K562 (cell line): ENCODE measurements around the gene MCC. TPM values are rescaled to one million over a fixed set of nuclear protein-coding genes. Genes with fewer than 3 reads are reported as not detected.

ENCODE experiments used
- ATAC-seq: fragments of 200-7000 bp; cut with Tn5 transposase; 3 replicates; pipeline ENCODE4 v1.9.1; 2020; ENCODE audit warnings: moderate library complexity
- BruUV-seq: library from RNA; stranded (reverse); fragments of 400-500 nt; replicated peaks from 2 replicates; lab custom pipeline; 2021; lab: Mats Ljungman, UMichigan
- CTCF ChIA-PET: fragments of 300-600 bp; formaldehyde crosslinking; extraction: SDS; loops from one replicate; lab custom pipeline; 2021; ENCODE audit warnings: low intra/inter-chr PET ratio; lab: Yijun Ruan, JAX
- POLR2A ChIA-PET: fragments of 300-600, 350-650 bp; sonication (Branson Sonifier 250); formaldehyde crosslinking; extraction: SDS; loops from one replicate; lab custom pipeline; 2021; ENCODE audit warnings: antibody characterized with exemption, inconsistent platforms; lab: Yijun Ruan, JAX
- DNase-seq, 4 experiments: peaks; one replicate each; pipeline versions ENCODE4 v3.0.0 to v3.0.0-alpha.2; 2011 to 2018; ENCODE audit warnings: low spot score in 3 of 4, mixed read lengths in 3 of 4; ENCODE audit errors: extremely low read depth in 1 of 4
- FAIRE-seq: peaks from 2 replicates; lab custom pipeline; 2011; peaks lifted over from hg19 to GRCh38; lab: Jason Lieb, UNC
- H2AFZ ChIP-seq: 2 replicates; pipeline ENCODE4 v1.6.0; 2011; ENCODE audit warnings: low read depth, low read length, control low read depth, inconsistent platforms
- H3K27ac ChIP-seq: fragments of 200-600 bp; 3 replicates; pipeline ENCODE4 v1.8.0; 2011; ENCODE audit warnings: low read depth, mild to moderate bottlenecking, control low read depth, inconsistent platforms, low read length, moderate library complexity, mixed read lengths; ENCODE audit errors: extremely low read depth
- H3K27me3 ChIP-seq, 2 experiments: fragments of 300-600 bp in 1 of 2; 2 replicates in 1 of 2; 3 replicates in 1 of 2; pipeline versions ENCODE4 v1.6.0 to v1.8.0; 2011; ENCODE audit warnings: inconsistent platforms in 2 of 2, low read length in 2 of 2, mild to moderate bottlenecking in 1 of 2, mixed read lengths in 1 of 2, moderate library complexity in 1 of 2; ENCODE audit not compliant: control insufficient read depth in 2 of 2, insufficient read depth in 2 of 2
- H3K36me3 ChIP-seq: fragments of 300-600 bp; 3 replicates; pipeline ENCODE4 v1.8.0; 2011; ENCODE audit warnings: mild to moderate bottlenecking, low read length, inconsistent platforms; ENCODE audit not compliant: control insufficient read depth, insufficient read depth
- H3K4me1 ChIP-seq, 2 experiments: fragments of 200-600 bp in 1 of 2; replicated peaks in 1 of 2; 2 replicates in 1 of 2; 3 replicates in 1 of 2; pipeline versions ENCODE4 v1.5.1 to v1.8.0; 2011; ENCODE audit warnings: inconsistent platforms in 2 of 2, low read length in 2 of 2, mild to moderate bottlenecking in 1 of 2, mixed read lengths in 1 of 2, moderate library complexity in 1 of 2; ENCODE audit not compliant: control insufficient read depth in 2 of 2, insufficient read depth in 2 of 2
- H3K4me2 ChIP-seq: 2 replicates; pipeline ENCODE4 v1.6.1; 2011; ENCODE audit warnings: low read length, control low read depth, inconsistent platforms, mixed read lengths; ENCODE audit not compliant: insufficient read depth
- H3K4me3 ChIP-seq: fragments of 200-600 bp; sonication (generic), shearing (Covaris generic); 2 replicates; pipeline ENCODE4 v1.5.1; 2016; ENCODE audit warnings: control low read depth, inconsistent platforms
- H3K79me2 ChIP-seq: fragments of 200-600 bp; 3 replicates; pipeline ENCODE4 v1.8.0; 2011; ENCODE audit warnings: low read length, inconsistent platforms; ENCODE audit not compliant: control insufficient read depth, insufficient read depth
- H3K9ac ChIP-seq, 2 experiments: 2 replicates each; pipeline versions ENCODE4 v1.6.0 to v1.6.1; 2011; ENCODE audit warnings: low read depth in 2 of 2, low read length in 2 of 2, control low read depth in 1 of 2, inconsistent platforms in 1 of 2, mild to moderate bottlenecking in 1 of 2, mixed read lengths in 1 of 2; ENCODE audit not compliant: insufficient read depth in 1 of 2
- H3K9me1 ChIP-seq: one replicate; pipeline ENCODE4 v1.6.0; 2011; ENCODE audit warnings: inconsistent platforms, mild to moderate bottlenecking, low read length, moderate library complexity; ENCODE audit not compliant: control insufficient read depth, insufficient read depth
- H3K9me3 ChIP-seq: replicated peaks from 2 replicates; pipeline ENCODE4 v1.5.1; 2011; ENCODE audit warnings: low read depth, low read length, inconsistent platforms; ENCODE audit not compliant: control insufficient read depth, insufficient read depth
- H4K20me1 ChIP-seq: replicated peaks from 2 replicates; pipeline ENCODE4 v1.6.1; 2011; ENCODE audit warnings: low read length, inconsistent platforms, mixed read lengths; ENCODE audit not compliant: control insufficient read depth, insufficient read depth
- CCNT2 ChIP-seq: IDR thresholded peaks from 2 replicates; pipeline ENCODE4 v1.6.1; 2011; ENCODE audit warnings: borderline replicate concordance, low read depth, mild to moderate bottlenecking, moderate library complexity, mixed read lengths, low read length; ENCODE audit not compliant: insufficient read length; ENCODE audit errors: extremely low read depth
- CXXC5 ChIP-seq: fragments of 250-450 bp; sonication (Bioruptor Pico); IDR thresholded peaks from 2 replicates; pipeline ENCODE4 v1.8.0; 2022; ENCODE audit warnings: inconsistent platforms, mild to moderate bottlenecking, moderate library complexity
- ESRRB ChIP-seq: fragments of 250-450 bp; sonication (Bioruptor Pico); IDR thresholded peaks from 2 replicates; pipeline ENCODE4 v1.5.0; 2020; ENCODE audit warnings: mild to moderate bottlenecking, moderate library complexity, borderline replicate concordance
- HDAC3 ChIP-seq: fragments of 450-650 bp; IDR thresholded peaks from 2 replicates; pipeline ENCODE4 v1.6.1; 2018; ENCODE audit warnings: borderline replicate concordance, mild to moderate bottlenecking, moderate library complexity; ENCODE audit not compliant: partially characterized antibody
- HDAC8 ChIP-seq: fragments of 450-650 bp; IDR thresholded peaks from 2 replicates; pipeline ENCODE4 v1.6.1; 2016; ENCODE audit warnings: mild to moderate bottlenecking, missing genetic modification characterization, moderate library complexity, missing compliant biosample characterization
- HSF4 ChIP-seq: fragments of 250-450 bp; sonication (Bioruptor Pico); IDR thresholded peaks from 2 replicates; pipeline ENCODE4 v2.1.2; 2022; ENCODE audit warnings: mild to moderate bottlenecking, moderate library complexity, borderline replicate concordance
- NBN ChIP-seq: fragments of 450-650 bp; IDR thresholded peaks from 2 replicates; pipeline ENCODE4 v1.6.1; 2016; ENCODE audit warnings: low read depth, mild to moderate bottlenecking
- PHF8 ChIP-seq: fragments of 200-600 bp; sonication (generic); IDR thresholded peaks from 2 replicates; pipeline ENCODE4 v1.6.1; 2012; ENCODE audit warnings: mixed run types, mild to moderate bottlenecking, inconsistent platforms, low read length, moderate library complexity, borderline replicate concordance
- PML ChIP-seq: IDR thresholded peaks from 2 replicates; pipeline ENCODE4 v1.6.1; 2012; ENCODE audit warnings: low read length, inconsistent platforms
- SREBF2 ChIP-seq: sonication (generic); formaldehyde crosslinking; IDR thresholded peaks from 2 replicates; pipeline ENCODE4 v1.4.0; 2020; ENCODE audit warnings: mild to moderate bottlenecking, missing genetic modification reagents
- ZNF23 ChIP-seq: fragments of 250-450 bp; sonication (Bioruptor Pico); IDR thresholded peaks from 2 replicates; pipeline ENCODE4 v1.4.0; 2020; ENCODE audit warnings: mild to moderate bottlenecking
- ZNF239 ChIP-seq: fragments of 250-450 bp; sonication (Bioruptor Pico); IDR thresholded peaks from 2 replicates; pipeline ENCODE4 v1.4.0; 2020; ENCODE audit warnings: mild to moderate bottlenecking
- ZNF75A ChIP-seq: fragments of 450-650 bp; formaldehyde crosslinking; IDR thresholded peaks from 2 replicates; pipeline ENCODE4 v1.4.0; 2020; ENCODE audit warnings: mild to moderate bottlenecking
- WGBS: fragments of 100-300 bp; shearing (Covaris generic); methylation state at CpG from one replicate; pipeline ENCODE4 v1.1.6; 2016; ENCODE audit warnings: low coverage, mixed read lengths; ENCODE audit not compliant: insufficient coverage; ENCODE audit errors: missing lambda C conversion rate; 5-methylcytosine and 5-hydroxymethylcytosine counted together
- in situ Hi-C: fragments of 300-500 bp; cut with MboI; formaldehyde crosslinking; loops from 4 replicates; pipeline ENCODE4 v1.15.0; 2018; ENCODE audit warnings: inconsistent platforms, mixed read lengths
- intact Hi-C: fragments of 100-400 bp; cut with micrococcal nuclease; formaldehyde crosslinking; loops from 2 replicates; pipeline ENCODE4 v1.14.2; 2022
- polyA plus RNA-seq, 8 experiments: library from polyadenylated mRNA; depleted of rRNA in 4 of 8; stranded (reverse) in 5 of 8; unstranded in 3 of 8; fragments of >200 nt; fragmentation: Nextera tagmentation in 2 of 8; fragmentation: Illumina TruSeq in 1 of 8; extraction: Ambion mirVana in 2 of 8; extraction: Trizol in 1 of 8; gene quantifications; 2 replicates each; pipeline versions ENCODE4 v1.2.1 to v1.2.3, GENCODE V29; 2011 to 2014; ENCODE audit warnings: inconsistent platforms in 1 of 8, missing spikeins in 1 of 8
- total RNA-seq, 7 experiments: library from RNA; depleted of rRNA in 6 of 7; stranded (reverse); fragments of >200 nt in 6 of 7; fragmentation: Illumina TruSeq in 2 of 7; extraction: Trizol in 2 of 7; gene quantifications; 2 replicates each; pipeline versions ENCODE4 v1.2.1 to v1.2.3, GENCODE V29; 2011 to 2021; ENCODE audit warnings: low replicate concordance in 1 of 7
- TF ChIP-seq, protein P1 (sequence below), 2 experiments: IDR thresholded peaks in 1 of 2; conservative IDR thresholded peaks in 1 of 2; 2 replicates each; pipeline ENCODE4 v1.6.1; 2016; ENCODE audit warnings: low read depth in 2 of 2, mild to moderate bottlenecking in 1 of 2, missing compliant biosample characterization in 1 of 2, missing genetic modification characterization in 1 of 2, moderate library complexity in 1 of 2
- TF ChIP-seq, protein P2 (sequence below): IDR thresholded peaks from 2 replicates; pipeline ENCODE4 v1.6.1; 2012; ENCODE audit warnings: low read depth, low read length, improper control_type of control experiment, borderline replicate concordance

MCC gene
- total and polyA plus RNA-seq, 9 of the 15 experiments (the other 6 are each of a cell fraction or from before 2014, with no cell fraction given) = 0.04 to 0.24 (median 0.06) TPM; not detected in 1

- Histone ChIP-seq H3K4me1 (no peaks in the 10 kb centered on the region), H3K9me3 (no peaks in the 10 kb centered on the region), H3K9me1 (no peaks in the 10 kb centered on the region), H3K27me3 (peaks cover 12 to 24% of the 10 kb centered on the region in 2 experiments; a peak in 4 of 5 replicates), H3K4me2 (no peak overlapping the region), H4K20me1 (no peaks in the 10 kb centered on the region), H2AFZ (no peak overlapping the region), H3K9ac (no peak overlapping the region), H3K27ac (no peak overlapping the region)
- no peak for FAIRE-seq
- ChIA-PET CTCF (no interaction called here), POLR2A (no interaction called here)
- 0% methylated on average over 3 of the region's 3 CpGs for WGBS
- no TSS peak for BruUV-seq
- intact Hi-C loops = no loop called here
- DNase-seq = no peak
- TF ChIP-seq HDAC8 (tag) = no peak
- no peak for TF ChIP-seq NBN
- no peak for TF ChIP-seq ZNF75A (CRISPR knock-in tag)
- TF ChIP-seq, protein P1, sequence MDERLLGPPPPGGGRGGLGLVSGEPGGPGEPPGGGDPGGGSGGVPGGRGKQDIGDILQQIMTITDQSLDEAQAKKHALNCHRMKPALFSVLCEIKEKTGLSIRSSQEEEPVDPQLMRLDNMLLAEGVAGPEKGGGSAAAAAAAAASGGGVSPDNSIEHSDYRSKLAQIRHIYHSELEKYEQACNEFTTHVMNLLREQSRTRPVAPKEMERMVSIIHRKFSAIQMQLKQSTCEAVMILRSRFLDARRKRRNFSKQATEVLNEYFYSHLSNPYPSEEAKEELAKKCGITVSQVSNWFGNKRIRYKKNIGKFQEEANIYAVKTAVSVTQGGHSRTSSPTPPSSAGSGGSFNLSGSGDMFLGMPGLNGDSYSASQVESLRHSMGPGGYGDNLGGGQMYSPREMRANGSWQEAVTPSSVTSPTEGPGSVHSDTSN (CRISPR knock-in tag; IDR thresholded peaks at IDR 0.05; ENCODE audit: low read depth) = no peak
- TF ChIP-seq, protein P1 (tag; conservative IDR thresholded peaks at IDR 0.05; ENCODE audit: low read depth) = no peak
- no peak for TF ChIP-seq SREBF2 (CRISPR knock-in tag)
- TF ChIP-seq PML = no peak
- no peak for TF ChIP-seq HDAC3
- TF ChIP-seq, protein P2, sequence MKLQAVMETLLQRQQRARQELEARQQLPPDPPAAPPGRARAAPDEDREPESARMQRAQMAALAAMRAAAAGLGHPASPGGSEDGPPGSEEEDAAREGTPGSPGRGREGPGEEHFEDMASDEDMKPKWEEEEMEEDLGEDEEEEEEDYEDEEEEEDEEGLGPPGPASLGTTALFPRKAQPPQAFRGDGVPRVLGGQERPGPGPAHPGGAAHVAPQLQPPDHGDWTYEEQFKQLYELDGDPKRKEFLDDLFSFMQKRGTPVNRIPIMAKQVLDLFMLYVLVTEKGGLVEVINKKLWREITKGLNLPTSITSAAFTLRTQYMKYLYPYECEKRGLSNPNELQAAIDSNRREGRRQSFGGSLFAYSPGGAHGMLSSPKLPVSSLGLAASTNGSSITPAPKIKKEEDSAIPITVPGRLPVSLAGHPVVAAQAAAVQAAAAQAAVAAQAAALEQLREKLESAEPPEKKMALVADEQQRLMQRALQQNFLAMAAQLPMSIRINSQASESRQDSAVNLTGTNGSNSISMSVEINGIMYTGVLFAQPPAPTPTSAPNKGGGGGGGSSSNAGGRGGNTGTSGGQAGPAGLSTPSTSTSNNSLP = no peak
- TF ChIP-seq ZNF23 (CRISPR knock-in tag) = no peak
- no peak for TF ChIP-seq ZNF239 (CRISPR knock-in tag)
- no peak for TF ChIP-seq CCNT2
- TF ChIP-seq HSF4 (CRISPR knock-in tag) = no peak
- TF ChIP-seq ESRRB (CRISPR knock-in tag) = no peak
- no peak for TF ChIP-seq PHF8
- TF ChIP-seq CXXC5 (CRISPR knock-in tag) = no peak
- TF ChIP-seq, all 486 proteins: peak for 0
- H3K79me2 ChIP-seq = no peaks in the 10 kb centered on the region
- H3K36me3 ChIP-seq = no peaks in the 10 kb centered on the region
- H3K4me3 ChIP-seq = no peak overlapping the region
- no peak for ATAC-seq
- in situ Hi-C loops = no loop called here
Measured at GRCh38 chr5:113216545-113216944, 271.7 kb downstream of the MCC start.
